Stimulated activated CD8-positive, alpha-beta memory T cell treated with anti-CD3 and anti-CD28 coated beads, Interleukin-12 subunit alpha, Interleukin-12 subunit beta, amount 100 ng/mL, for 24 hours (primary cell): ENCODE results near the gene RAB11FIP3.

Experiments used
- DNase-seq: peaks from one replicate; pipeline ENCODE4 v3.0.0-alpha.2; 2020; ENCODE audit errors: extremely low read depth

RAB11FIP3 gene

DNA sequence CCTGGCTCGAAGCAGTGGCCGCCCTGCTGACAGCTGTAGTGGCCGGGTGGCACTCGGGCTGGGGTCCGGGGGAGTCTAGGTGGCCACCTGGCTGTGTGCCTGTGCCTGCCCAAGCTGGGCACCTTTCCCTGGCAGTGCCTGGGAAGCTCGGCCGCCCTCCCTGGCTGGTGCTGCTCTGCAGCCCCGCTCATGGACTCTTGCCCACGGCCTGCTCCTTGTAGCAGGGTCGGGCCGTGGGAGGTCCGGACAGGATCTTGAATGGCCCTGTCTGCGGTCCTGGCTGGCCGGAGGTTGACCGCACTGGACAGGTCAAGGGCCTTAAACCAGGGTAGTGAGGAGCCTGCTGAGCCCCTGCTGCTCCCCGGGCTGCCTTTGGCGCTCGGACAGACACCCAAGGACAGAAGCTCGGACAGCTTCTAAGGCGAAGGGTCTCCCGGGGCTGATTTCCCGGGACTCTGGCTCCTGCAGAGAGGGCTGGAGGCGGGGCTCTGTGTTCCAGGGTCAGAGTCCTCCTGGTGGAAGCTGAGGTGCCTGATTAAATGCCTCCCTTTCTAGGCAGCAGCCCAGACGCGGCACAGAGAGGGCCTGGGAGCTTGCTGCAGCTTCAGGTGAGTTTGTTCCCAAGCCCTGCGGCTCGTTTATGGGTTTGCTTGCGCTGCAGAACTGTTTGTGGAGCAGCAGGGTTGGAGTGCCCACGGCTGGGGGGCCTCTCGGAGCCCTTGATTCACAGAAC is 108.1 kb downstream of the RAB11FIP3 start:
- no peak for DNase-seq

GRCh38 chr16:534135-534534 is 108.7 kb downstream of the RAB11FIP3 start:
- DNase-seq = no peak

DNA sequence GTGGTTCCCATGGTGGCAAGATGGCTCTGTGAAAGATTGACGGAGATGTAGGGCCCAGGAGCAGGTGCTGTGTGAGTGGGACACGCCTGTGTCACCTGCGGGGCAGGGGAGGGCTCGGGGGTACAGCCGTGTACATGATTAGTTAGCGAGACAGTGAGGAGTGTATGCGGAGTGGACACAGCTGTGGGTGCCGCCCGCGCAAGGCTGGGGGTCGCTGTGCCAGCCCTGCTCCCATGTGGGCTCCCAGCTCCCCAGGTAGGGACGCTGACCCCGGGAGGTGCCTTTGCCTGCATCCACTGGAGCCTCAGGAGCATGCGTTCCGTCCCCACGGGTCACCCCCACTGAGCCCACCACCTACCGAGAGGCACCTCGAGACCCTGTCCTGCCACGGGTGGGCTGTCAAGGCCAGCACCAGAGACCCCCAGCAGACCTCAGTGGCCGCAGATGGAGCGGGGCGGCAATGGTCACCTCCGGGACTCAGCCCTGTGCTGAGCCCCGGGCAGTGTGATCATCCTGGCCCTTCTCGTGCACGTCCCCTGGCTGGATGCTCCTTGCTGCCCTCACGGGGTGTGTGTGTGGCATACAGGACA is 109.5 kb downstream of the RAB11FIP3 start:
- DNase-seq = no peak

DNA sequence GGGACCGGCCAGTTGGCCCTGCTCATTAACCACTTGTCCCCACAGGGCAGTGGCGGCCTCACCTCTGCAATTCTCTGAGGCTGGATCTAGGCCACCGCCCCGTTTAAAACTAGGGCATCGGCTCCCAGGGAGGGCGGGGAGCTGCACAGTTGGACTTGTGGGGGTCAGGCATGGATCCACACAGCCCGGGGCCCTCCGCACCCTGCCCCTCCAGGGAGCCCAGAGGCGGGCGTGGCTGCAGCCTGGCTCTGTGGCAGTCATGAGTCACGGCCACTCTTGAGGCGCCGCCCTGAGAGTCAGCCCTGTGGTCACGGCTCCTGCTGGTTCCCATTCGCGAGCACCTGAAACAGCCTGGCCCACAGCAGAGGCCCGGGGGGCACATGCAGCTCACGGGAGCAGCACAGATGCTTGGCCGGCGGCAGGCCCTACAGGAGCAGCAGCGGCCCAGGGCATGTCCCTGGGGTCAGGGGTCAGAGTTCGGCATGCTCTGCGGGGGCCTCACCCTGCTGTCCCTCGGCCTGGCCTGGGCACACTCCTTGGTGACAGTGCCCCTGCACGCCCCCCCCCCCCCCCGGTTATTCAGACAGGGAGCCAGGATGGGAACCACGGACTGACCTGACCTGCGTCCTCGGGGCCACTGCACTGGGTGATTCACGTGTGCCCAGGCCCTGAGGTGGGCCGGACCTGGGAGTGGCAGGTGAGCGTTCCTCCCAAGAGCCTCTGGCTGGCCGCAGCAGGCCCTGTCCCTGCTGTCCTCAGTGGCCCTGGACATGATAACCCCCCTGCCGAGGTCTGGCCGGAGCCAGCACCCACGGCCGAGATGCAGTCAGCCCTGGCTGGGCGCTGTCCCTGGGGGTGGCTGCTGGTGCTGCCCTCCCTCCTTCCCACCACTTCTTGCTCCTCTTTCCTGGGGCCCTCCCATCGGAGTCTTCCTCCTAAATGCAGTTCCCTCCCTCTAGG is 110.3 kb downstream of the RAB11FIP3 start:
- DNase-seq = no peak

- DNase-seq = no peak
Observed at GRCh38 chr16:536746-537145, 111.3 kb downstream of the RAB11FIP3 start.

DNA sequence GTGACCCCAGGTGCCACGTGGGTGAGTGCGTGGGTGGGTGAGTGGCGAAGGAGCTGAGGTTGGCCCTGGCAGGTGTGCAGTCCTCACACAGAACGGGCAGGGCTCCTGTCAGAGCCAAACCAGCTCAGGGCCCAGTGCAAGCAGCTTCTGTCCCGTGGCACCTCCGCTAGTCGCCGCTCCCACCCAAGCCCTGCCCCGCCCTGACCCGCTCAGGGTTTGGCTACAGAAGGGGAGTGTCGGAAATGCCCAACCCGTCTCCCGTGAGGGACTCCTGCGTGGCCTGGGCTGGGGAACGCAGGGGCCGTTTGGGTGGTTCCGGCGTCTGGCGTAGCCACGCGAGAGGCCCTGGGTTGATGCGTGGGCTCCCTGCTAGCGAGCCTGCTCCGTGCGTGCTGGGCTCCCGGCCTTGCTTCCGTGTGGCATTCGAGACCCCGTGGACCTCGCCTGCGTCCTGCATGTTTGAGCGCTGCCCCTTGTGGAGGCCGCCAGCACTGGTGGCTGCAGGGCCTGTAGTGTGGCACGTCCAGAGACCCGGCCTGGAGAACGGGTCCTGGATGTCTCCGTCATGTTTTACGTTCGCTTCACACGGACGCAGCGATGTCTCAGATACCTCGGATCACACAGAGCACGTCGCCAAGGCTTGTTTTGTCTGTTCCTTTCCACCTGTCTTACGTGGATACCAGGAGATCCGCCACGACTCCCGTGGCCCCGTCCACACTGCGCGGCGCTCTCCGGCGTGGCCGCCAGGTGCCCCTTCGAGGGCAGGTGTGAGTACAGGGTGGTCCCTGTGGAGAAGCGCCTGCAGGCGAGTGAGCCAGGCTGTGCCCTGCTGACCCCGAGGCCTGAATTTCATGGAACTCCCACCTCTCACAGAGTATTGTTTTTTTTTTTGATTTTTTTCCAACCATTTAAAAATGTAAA is 112.2 kb downstream of the RAB11FIP3 start:
- no peak for DNase-seq

- no peak for DNase-seq
Observed at GRCh38 chr16:539901-540530, 114.6 kb downstream of the RAB11FIP3 start.

GRCh38 chr16:540645-541340 is 115.3 kb downstream of the RAB11FIP3 start:
- DNase-seq = no peak

DNA sequence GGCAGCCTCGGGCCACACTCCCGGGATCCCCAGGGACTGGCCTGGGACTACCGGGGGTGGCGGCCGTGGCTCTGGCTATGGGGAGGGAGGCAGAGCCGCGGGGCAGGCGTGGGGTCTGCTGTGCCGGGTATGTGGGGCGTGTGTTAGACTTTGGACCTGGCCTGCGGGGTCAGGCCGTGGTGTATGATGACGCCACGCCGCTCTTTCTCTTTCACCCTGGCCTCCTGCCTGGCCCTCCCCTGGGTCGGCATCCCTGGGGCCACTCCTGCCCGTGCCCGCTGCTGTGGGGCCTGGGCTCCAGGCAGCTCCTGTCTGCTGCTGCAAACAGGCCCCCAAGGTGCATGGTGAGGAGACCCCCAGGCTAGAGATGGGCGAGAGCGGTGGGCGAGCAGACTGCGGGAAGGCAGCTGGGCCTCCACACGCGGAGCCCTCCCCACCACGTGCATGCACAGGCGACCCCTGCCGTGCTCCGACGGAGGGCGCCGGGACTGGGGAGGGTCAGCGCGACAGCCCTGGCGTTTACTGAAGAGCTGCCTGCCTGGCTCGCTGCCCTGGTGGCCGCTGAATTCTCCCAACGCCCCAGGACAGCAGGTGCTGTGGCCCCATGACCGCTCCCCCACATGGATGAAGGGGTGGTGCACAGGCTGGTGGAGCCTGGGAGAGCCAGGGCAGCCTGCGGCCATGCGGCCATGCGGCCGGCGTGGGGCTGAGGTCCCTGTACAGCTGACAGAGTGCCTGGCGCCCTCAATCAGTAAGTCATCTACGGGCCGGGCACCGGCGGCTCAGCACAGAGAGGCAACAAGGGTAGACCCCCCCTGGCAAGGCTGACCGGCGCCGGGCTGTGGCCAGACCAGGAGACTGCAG is 118.1 kb downstream of the RAB11FIP3 start:
- DNase-seq = no peak

DNA sequence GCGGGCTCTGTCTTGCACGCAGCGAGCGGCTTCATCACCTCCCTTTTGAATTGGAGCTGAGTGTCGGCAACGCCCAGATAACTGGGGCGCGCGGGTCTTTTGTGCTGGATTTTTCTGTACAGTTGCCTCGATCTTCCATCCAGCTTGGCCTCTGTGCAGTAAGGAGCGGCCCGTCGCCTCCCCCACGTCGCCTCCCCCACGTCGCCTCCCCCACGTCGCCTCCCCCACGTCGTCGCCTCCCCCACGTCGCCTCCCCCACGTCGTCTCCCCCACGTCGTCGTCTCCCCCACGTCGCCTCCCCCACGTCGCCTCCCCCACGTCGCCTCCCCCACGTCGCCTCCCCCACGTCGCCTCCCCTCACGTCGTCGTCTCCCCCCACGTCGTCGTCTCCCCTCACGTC is 119.1 kb downstream of the RAB11FIP3 start:
- DNase-seq = no peak

- no peak for DNase-seq
Observed at GRCh38 chr16:546909-547770, 121.7 kb downstream of the RAB11FIP3 start.

GRCh38 chr16:548586-548985 is 123.1 kb downstream of the RAB11FIP3 start:
- DNase-seq = no peak

DNA sequence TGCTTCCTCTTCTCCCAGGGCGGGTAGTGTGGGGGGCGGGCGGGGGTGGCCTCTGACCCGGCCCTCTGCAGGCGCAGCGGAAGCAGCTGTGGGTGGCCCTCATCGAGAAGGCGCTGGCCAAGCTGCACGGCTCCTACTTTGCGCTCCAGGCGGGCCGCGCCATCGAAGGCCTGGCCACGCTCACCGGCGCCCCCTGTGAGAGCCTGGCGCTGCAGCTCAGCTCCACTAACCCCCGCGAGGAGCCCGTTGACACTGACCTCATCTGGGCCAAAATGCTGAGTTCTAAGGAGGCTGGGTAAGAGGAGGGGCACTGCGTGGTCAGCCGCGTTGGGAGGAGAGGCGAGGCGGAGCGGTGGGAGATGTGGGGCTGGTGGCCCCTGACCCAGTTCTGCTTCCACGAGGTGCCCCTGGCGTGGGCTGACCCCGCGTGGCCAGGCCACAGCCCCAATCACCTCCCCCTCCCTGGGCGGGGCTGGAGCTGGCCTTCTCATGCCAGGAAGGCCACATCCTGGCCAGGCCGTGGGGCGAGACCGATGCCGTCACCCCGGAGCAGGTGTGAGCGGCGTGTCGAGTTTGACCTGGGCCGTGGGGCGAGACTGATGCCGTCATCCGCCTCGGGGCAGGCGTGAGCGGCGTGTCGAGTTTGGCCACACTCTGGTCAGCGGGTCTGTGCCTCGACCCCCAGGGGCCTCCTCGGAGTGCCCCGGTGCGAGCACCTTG is 124.3 kb downstream of the RAB11FIP3 start:
- no peak for DNase-seq

- DNase-seq = no peak
Observed at GRCh38 chr16:551210-551609, 125.8 kb downstream of the RAB11FIP3 start.

GRCh38 chr16:552171-552570 is 126.7 kb downstream of the RAB11FIP3 start:
- DNase-seq = no peak

DNA sequence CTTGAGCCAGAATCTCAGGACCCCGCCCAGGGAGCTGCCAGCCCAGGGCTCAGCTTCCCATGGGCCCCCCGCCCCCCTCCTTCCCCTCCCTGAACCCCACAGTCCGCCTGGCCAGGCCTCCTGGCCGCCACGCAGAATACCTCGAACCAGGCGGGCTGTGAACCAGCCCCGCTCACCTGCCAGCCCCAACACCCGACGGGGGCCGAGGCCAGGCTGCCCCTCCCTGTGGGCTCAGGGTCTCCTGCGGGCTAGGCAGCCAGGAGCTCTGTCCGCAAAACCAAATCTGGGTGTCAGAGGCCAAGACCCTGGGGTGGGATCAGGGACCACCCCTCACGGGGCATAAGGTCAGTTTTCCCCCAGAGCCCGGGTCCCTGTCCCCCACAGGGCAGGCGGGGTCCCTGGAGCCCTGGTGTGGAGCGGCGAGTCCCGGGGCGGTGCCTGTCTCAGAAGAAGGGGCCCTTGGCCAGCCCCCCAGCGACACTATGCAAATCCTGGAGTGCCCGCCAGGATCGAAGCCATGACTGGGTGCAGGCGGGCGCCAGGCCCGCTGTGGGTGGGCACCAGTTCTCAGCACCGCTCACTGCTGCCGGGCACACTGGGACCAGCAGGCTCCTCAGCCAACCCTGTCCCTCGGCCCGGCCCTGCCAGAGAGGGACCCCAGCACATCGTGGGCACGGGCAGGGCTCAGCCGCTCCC is 128.3 kb downstream of the RAB11FIP3 start:
- no peak for DNase-seq

GRCh38 chr16:554297-554621 is 128.8 kb downstream of the RAB11FIP3 start:
- DNase-seq = no peak
